Esophagus muscularis mucosa (tissue), 4 donors: ENCODE results near the gene STK16. TPM values are rescaled to one million over a fixed set of nuclear protein-coding genes. Genes with fewer than 3 reads are reported as not detected.

Experiments
- DNase-seq: peaks from one replicate; pipeline ENCODE4 v3.0.0-alpha.2; 2017; ENCODE audit errors: extremely low spot score
- H3K27ac ChIP-seq, 4 donors: fragments of 200-600 bp; sonication (generic); replicated peaks in 1 of 4; 1 replicate in 3 of 4; 2 replicates in 1 of 4; pipeline ENCODE4 v1.5.1; 2016 to 2019; ENCODE audit warnings: mild to moderate bottlenecking in 1 of 4
- H3K27me3 ChIP-seq, 4 donors: fragments of 200-600 bp; sonication (generic); one replicate each; pipeline versions ENCODE4 v1.5.1 to v1.6.0; 2016 to 2019
- H3K36me3 ChIP-seq, 4 donors: fragments of 200-600 bp; sonication (generic); one replicate each; pipeline ENCODE4 v1.5.1; 2016 to 2019
- H3K4me1 ChIP-seq, 4 donors: fragments of 200-600 bp; sonication (generic); one replicate each; pipeline ENCODE4 v1.5.1; 2016 to 2019
- H3K4me3 ChIP-seq, 4 donors: fragments of 200-600 bp; sonication (generic); 1 replicate in 2 of 4; 2 replicates in 2 of 4; pipeline ENCODE4 v1.5.1; 2016 to 2019; ENCODE audit warnings: mild to moderate bottlenecking in 4 of 4, moderate library complexity in 1 of 4
- H3K9me3 ChIP-seq, 4 donors: fragments of 200-600 bp; sonication (generic); 1 replicate in 3 of 4; 2 replicates in 1 of 4; pipeline ENCODE4 v1.5.1; 2016 to 2019
- EP300 ChIP-seq: sonication (generic); formaldehyde crosslinking; IDR thresholded peaks from one replicate; pipeline ENCODE4 v1.6.1; 2017; ENCODE audit warnings: antibody characterized with exemption
- POLR2A ChIP-seq: fragments of 450-650 bp; IDR thresholded peaks from one replicate; pipeline ENCODE4 v1.6.1; 2017; ENCODE audit warnings: antibody characterized with exemption, moderate library complexity, mild to moderate bottlenecking, low read depth
- POLR2AphosphoS5 ChIP-seq, 2 donors: sonication (generic); formaldehyde crosslinking; IDR thresholded peaks; one replicate each; pipeline ENCODE4 v1.6.1; 2017; ENCODE audit warnings: antibody characterized with exemption in 2 of 2
- WGBS: methylation state at CpG from one replicate; pipeline ENCODE4 v1.1.5; 2018; 5-methylcytosine and 5-hydroxymethylcytosine counted together
- intact Hi-C: fragments of 100-400 bp; cut with DNase I; formaldehyde crosslinking; loops from one replicate; pipeline ENCODE4 v1.15.1; 2023
- total RNA-seq, 4 donors: library from RNA; depleted of rRNA; stranded (reverse); fragments of >200 nt; gene quantifications; one replicate each; pipeline versions ENCODE4 v1.1.0 to v1.2.1, GENCODE V29; 2016
- TF ChIP-seq, protein P1 (sequence below), 3 experiments: fragments of 200-600 bp in 2 of 3; fragments of 450-650 bp in 1 of 3; sonication (generic) in 2 of 3; IDR thresholded peaks; one replicate each; pipeline ENCODE4 v1.5.1; 2017 to 2019; ENCODE audit warnings: antibody characterized with exemption in 3 of 3, mild to moderate bottlenecking in 2 of 3, moderate library complexity in 1 of 3

STK16 gene
- total RNA-seq, 4 donors from 2014 or later, result 12.8 to 21.6 (median 16.7) TPM

DNA sequence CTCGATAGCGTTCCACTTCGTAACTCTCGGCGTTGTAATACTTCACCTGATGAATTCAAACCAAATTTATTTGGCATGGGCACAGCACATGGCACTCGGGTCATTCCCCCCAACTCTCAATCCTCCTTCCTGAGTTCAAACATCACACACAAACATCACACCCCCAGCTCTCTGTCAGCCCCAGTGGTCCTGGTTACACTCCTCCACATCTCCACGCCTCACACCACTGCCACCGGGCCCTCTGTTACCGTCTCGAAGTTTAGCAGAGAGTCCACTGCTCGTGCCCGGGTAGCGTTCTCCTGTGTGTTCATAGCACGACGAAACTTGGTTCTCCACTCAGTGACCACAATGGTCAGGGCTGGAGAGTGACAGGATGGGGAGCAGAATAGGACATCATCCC is 31.1 kb upstream of the STK16 start:
- intact Hi-C loops, result no loop called here
- Histone ChIP-seq H3K27me3 (no peaks in the 10 kb centered on the region), H3K27ac (no peak overlapping the region), H3K4me1 (peaks cover 19 to 37% (median 34%) of the 10 kb centered on the region in 4 donors), H3K4me3 (no peak overlapping the region), H3K9me3 (no peaks in the 10 kb centered on the region), H3K36me3 (peaks cover 20 to 72% (median 69%) of the 10 kb centered on the region in 4 donors)
- TF ChIP-seq, protein P1, sequence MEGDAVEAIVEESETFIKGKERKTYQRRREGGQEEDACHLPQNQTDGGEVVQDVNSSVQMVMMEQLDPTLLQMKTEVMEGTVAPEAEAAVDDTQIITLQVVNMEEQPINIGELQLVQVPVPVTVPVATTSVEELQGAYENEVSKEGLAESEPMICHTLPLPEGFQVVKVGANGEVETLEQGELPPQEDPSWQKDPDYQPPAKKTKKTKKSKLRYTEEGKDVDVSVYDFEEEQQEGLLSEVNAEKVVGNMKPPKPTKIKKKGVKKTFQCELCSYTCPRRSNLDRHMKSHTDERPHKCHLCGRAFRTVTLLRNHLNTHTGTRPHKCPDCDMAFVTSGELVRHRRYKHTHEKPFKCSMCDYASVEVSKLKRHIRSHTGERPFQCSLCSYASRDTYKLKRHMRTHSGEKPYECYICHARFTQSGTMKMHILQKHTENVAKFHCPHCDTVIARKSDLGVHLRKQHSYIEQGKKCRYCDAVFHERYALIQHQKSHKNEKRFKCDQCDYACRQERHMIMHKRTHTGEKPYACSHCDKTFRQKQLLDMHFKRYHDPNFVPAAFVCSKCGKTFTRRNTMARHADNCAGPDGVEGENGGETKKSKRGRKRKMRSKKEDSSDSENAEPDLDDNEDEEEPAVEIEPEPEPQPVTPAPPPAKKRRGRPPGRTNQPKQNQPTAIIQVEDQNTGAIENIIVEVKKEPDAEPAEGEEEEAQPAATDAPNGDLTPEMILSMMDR (IDR thresholded peaks at IDR 0.05), result no peak
- TF ChIP-seq EP300 (no peak), POLR2A (no peak), POLR2AphosphoS5 (IDR thresholded peaks at IDR 0.05) (no peak)
- no peak for DNase-seq
- 90% methylated on average over 15 of the region's 15 CpGs for WGBS

DNA sequence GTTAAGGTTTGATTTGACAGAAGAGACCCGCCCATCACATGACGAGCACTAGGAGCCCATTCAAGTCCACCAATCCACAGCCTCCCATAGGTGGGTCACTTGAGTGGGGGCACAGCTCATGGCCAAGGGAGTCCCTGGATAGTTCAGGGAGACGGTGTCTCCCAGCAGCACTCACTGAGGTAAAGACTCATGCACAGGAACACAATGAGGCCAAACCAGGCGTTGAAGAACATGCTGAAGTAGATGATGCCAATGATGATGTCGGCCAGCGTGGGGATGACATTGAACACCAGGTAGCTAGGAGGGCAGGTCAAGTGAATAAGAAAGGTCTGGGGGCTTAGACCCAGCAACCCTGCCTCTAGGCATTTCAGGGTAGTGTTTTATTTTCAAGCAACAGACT is 30.5 kb upstream of the STK16 start:
- WGBS, result 86% methylated on average over 6 of the region's 6 CpGs
- TF ChIP-seq EP300 (no peak), POLR2AphosphoS5 (IDR thresholded peaks at IDR 0.05) (no peak), POLR2A (no peak)
- TF ChIP-seq, protein P1 (IDR thresholded peaks at IDR 0.05), result no peak
- no peak for DNase-seq
- H3K27ac ChIP-seq, result no peak overlapping the region
- H3K4me1 ChIP-seq, result peaks cover 25 to 43% (median 40%) of the 10 kb centered on the region in 4 donors
- no peaks in the 10 kb centered on the region for H3K27me3 ChIP-seq
- H3K9me3 ChIP-seq, result no peaks in the 10 kb centered on the region
- H3K4me3 ChIP-seq, result no peak overlapping the region
- intact Hi-C loops, result no loop called here
- H3K36me3 ChIP-seq, result peaks cover 20 to 69% (median 65%) of the 10 kb centered on the region in 4 donors

DNA sequence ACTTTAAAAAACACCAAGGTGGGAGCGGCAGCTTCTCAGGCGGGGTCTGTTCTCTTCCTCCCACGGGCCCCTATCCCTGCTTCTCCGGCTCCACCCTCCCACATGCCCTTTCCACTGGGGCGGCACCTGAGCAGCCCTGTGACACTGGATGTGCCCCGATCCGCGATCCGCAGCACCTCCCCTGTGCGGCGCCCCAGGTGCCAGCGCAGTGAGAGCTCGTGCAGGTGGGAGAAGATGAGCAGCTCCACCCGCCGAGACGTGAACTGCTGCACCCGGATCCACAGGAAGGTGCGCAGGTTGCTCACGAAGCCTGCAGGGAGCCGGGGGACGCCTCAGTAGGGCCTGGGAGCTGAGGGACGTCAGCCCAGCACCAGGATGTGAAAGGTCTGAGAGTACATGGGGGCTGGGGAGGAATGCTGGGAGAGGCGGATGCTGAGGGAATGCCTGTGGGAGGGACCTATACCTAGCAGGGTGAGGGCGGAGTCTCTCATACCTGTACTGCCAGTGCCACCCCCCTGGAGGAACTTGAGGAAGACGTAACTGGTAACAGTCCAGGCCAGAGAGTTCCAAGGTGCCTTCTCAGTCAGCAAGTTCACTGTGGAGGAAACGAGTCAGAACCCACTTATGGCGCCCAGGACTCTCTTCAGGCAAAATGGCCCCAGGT is 29.3 kb upstream of the STK16 start:
- TF ChIP-seq POLR2AphosphoS5 (IDR thresholded peaks at IDR 0.05) (no peak), EP300 (no peak), POLR2A (no peak)
- Histone ChIP-seq H3K9me3 (no peaks in the 10 kb centered on the region), H3K4me1 (peaks cover 28 to 55% (median 45%) of the 10 kb centered on the region in 4 donors), H3K36me3 (peaks cover 32 to 69% (median 65%) of the 10 kb centered on the region in 4 donors), H3K27ac (peak overlapping the region in 1 of 4 donors; percentile 20), H3K27me3 (no peaks in the 10 kb centered on the region), H3K4me3 (no peak overlapping the region)
- intact Hi-C loops, result no loop called here
- 93% methylated on average over 26 of the region's 27 CpGs for WGBS
- no peak for DNase-seq

DNA sequence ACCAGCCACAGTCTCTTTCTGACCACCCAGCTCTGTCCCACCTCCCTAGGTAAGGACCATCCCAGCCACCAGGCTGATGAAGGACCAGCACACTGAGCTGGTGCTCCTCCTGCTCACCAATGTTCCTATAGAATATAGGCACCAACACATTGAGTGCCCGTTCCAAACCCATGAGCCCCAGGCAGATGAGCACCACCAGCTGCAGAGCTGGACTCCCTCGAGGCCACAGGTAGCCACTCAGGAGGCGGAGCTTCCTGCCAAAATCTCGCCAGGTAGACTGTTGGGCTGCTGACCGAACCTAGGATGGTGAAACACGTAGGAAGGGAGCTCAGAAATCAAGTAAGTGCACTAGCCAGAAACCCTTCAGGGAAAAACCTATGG is 28.8 kb upstream of the STK16 start:
- Histone ChIP-seq H3K27ac (peak overlapping the region; percentile 90 to 99 (median 95)), H3K27me3 (no peaks in the 10 kb centered on the region), H3K9me3 (no peaks in the 10 kb centered on the region), H3K36me3 (peaks cover 37 to 69% (median 67%) of the 10 kb centered on the region in 4 donors), H3K4me3 (no peak overlapping the region), H3K4me1 (peaks cover 28 to 56% (median 45%) of the 10 kb centered on the region in 4 donors)
- intact Hi-C loops, result no loop called here
- no peak for DNase-seq
- 92% methylated on average over 5 of the region's 6 CpGs for WGBS
- TF ChIP-seq EP300 (no peak), POLR2AphosphoS5 (IDR thresholded peaks at IDR 0.05) (no peak), POLR2A (no peak)
- TF ChIP-seq, protein P1 (IDR thresholded peaks at IDR 0.05), result no peak

DNA sequence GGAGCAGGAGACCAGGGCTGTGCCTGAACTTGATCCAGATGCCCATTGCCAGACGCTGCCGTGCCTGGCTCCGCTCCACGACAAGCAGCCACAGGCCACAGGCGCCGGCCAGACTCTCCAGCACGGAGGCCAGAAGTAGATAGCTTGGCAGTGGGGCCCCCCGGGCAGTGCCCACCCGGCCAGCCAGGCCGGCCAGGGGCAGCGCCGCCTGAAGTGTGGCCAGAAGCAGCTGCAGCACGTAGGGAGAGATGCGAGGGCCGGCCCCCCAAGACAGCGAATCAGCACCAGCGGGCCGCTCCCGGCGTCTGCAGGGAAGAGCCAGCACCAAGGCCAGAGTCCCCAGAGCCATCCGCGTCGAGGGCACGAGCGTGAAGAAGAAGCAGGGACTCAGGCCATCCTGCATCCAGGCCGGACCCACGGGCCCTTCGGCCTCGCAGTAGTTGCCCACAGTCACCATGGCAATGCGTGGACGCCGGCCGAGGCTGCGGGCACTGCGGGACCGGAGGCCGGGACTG is 27.0 kb upstream of the STK16 start:
- H3K9me3 ChIP-seq, result no peaks in the 10 kb centered on the region
- TF ChIP-seq EP300 (no peak), POLR2AphosphoS5 (IDR thresholded peaks at IDR 0.05) (peak in 1 of 2 donors; percentile 59), POLR2A (peak; percentile 11)
- TF ChIP-seq, protein P1 (IDR thresholded peaks at IDR 0.05), result no peak
- peaks cover 49 to 70% (median 69%) of the 10 kb centered on the region in 4 donors for H3K36me3 ChIP-seq
- H3K27ac ChIP-seq, result peak overlapping the region; percentile 90 to 99 (median 95)
- DNase-seq, result peak; percentile 92
- H3K27me3 ChIP-seq, result no peaks in the 10 kb centered on the region
- 1% methylated on average over 16 of the region's 37 CpGs for WGBS
- intact Hi-C loops, result no loop called here
- H3K4me3 ChIP-seq, result peak overlapping the region; percentile 59 to 79 (median 65)
- H3K4me1 ChIP-seq, result peaks cover 28 to 56% (median 45%) of the 10 kb centered on the region in 4 donors
